ENCODE data around the gene HMGB1.

DNA sequence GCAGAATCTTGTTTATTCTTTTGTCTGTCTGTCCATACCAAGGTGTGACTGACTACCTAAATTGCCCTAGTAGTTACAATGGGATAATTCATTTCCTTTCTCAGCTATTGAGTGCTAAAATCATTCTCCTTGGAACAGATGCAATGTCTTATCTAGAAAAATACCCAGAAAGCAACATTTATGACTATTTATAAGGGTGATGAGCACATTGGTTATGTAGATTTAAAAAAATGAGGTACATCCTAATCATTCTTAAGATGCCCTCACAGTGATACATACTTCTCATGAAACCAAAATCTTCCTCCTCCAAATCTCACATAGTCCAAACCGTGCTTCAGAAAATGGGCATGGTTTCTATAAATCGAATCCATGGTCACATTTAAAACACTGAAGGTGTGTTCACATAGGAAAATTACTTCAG, 55.0 kb downstream of the HMGB1 start:
- TF ChIP-seq, protein P1, sequence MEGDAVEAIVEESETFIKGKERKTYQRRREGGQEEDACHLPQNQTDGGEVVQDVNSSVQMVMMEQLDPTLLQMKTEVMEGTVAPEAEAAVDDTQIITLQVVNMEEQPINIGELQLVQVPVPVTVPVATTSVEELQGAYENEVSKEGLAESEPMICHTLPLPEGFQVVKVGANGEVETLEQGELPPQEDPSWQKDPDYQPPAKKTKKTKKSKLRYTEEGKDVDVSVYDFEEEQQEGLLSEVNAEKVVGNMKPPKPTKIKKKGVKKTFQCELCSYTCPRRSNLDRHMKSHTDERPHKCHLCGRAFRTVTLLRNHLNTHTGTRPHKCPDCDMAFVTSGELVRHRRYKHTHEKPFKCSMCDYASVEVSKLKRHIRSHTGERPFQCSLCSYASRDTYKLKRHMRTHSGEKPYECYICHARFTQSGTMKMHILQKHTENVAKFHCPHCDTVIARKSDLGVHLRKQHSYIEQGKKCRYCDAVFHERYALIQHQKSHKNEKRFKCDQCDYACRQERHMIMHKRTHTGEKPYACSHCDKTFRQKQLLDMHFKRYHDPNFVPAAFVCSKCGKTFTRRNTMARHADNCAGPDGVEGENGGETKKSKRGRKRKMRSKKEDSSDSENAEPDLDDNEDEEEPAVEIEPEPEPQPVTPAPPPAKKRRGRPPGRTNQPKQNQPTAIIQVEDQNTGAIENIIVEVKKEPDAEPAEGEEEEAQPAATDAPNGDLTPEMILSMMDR (IDR thresholded peaks at IDR 0.05), result no peak
- no peak for TF ChIP-seq ZFX (IDR thresholded peaks at IDR 0.05; ENCODE audit: borderline replicate concordance)
